SK-N-SH (cell line): ENCODE data around the gene EPHA3.

Experiments used
- CTCF ChIP-seq: fragments of 200-600 bp; sonication (generic); IDR thresholded peaks from 2 replicates; pipeline ENCODE4 v1.6.1; 2017; ENCODE audit warnings: antibody characterized with exemption, mild to moderate bottlenecking, moderate library complexity
- EZH2phosphoT487 ChIP-seq: fragments of 200-600 bp; sonication (generic); IDR thresholded peaks from 2 replicates; pipeline ENCODE4 v1.6.1; 2017; ENCODE audit warnings: low read depth, mixed run types, mild to moderate bottlenecking, antibody characterized with exemption, moderate library complexity, borderline replicate concordance

- TF ChIP-seq CTCF: no peak
- no peak for TF ChIP-seq EZH2phosphoT487
These were observed 38.6 kb downstream of the EPHA3 start for GRCh38 chr3:89145995-89146394.
